Measurements from ENCODE around the gene GALNTL6. TPM values are rescaled to one million over a fixed set of nuclear protein-coding genes. Genes with fewer than 3 reads are reported as not detected.

The GALNTL6 gene
- total and polyA plus RNA-seq, 2 of the 4 experiments (the other 2 are of a cell fraction), result under 0.01 TPM; not detected in 1

GRCh38 chr4:172978848-172979247, 1165.6 kb downstream of the GALNTL6 start:
- Histone ChIP-seq H4K8ac (ENCODE audit: low read depth in 2 of 2, low read length in 2 of 2) (no peak overlapping the region), H2AK5ac (ENCODE audit: low read depth, low read length) (no peak overlapping the region), H2AK9ac (replicated peaks; ENCODE audit: low read depth, low read length, poor library complexity) (no peak overlapping the region), H2BK120ac (ENCODE audit: low read depth, low read length) (no peak overlapping the region), H3K9me3 (ENCODE audit: control insufficient read depth, insufficient read depth, low read length) (peaks cover 5% of the 10 kb centered on the region), H2BK15ac (ENCODE audit: low read depth, low read length) (no peak overlapping the region), H3K9me1 (ENCODE audit: insufficient read depth, low read length) (no peaks in the 10 kb centered on the region), H3K4me2 (ENCODE audit: low read depth, low read length) (no peak overlapping the region), H4K5ac (ENCODE audit: low read depth, low read length) (no peak overlapping the region), H3K79me1 (ENCODE audit: low read depth in 1 of 2, low read length in 2 of 2) (no peaks in the 10 kb centered on the region), H3K9ac (ENCODE audit: low read depth, low read length) (no peak overlapping the region), H2BK20ac (ENCODE audit: low read depth, low read length) (no peak overlapping the region), H3K23ac (ENCODE audit: low read depth, low read length) (no peak overlapping the region), H3K14ac (replicated peaks; ENCODE audit: low read depth, low read length) (no peak overlapping the region), H3K27me3 (ENCODE audit: control insufficient read depth, insufficient read depth, low read length) (peaks cover 11% of the 10 kb centered on the region), H4K20me1 (ENCODE audit: insufficient read depth, low read length) (no peaks in the 10 kb centered on the region), H3K18ac (ENCODE audit: low read depth, low read length) (no peak overlapping the region), H3K4me1 (ENCODE audit: control insufficient read depth, insufficient read depth, low read length) (peaks cover 2% of the 10 kb centered on the region; the same call in 1 of the 2 replicates), H2AFZ (replicated peaks; ENCODE audit: low read length, poor library complexity) (no peak overlapping the region), H3K4ac (ENCODE audit: low read depth, low read length) (no peak overlapping the region), H3K4me3 (ENCODE audit: insufficient read depth, low read depth, low read length) (no peak overlapping the region), H4K91ac (ENCODE audit: insufficient read depth, low read depth, low read length) (no peak overlapping the region), H3K36me3 (ENCODE audit: control insufficient read depth, insufficient read depth, low read length) (no peaks in the 10 kb centered on the region), H3K56ac (ENCODE audit: extremely low read depth, insufficient read depth, low read length) (no peak overlapping the region), H2BK5ac (ENCODE audit: low read depth, low read length, poor library complexity, severe bottlenecking) (no peak overlapping the region), H3K27ac (ENCODE audit: insufficient read depth, low read length) (no peak overlapping the region)
- TF ChIP-seq POLR2A (IDR thresholded peaks at IDR 0.05; ENCODE audit: low read depth, low read length), result no peak
- TF ChIP-seq FOS (IDR thresholded peaks at IDR 0.05; ENCODE audit: low read depth, low read length), result no peak
- no peak for TF ChIP-seq BHLHE40 (IDR thresholded peaks at IDR 0.05; ENCODE audit: low read depth, low read length)
- no peak for TF ChIP-seq RFX5 (IDR thresholded peaks at IDR 0.05; ENCODE audit: low read depth, low read length)
- TF ChIP-seq CHD1 (IDR thresholded peaks at IDR 0.05; ENCODE audit: low read depth, low read length), result no peak
- no peak for TF ChIP-seq CTCF (conservative IDR thresholded peaks at IDR 0.05; ENCODE audit: low read depth, low read length)
- no peak for TF ChIP-seq RCOR1 (IDR thresholded peaks at IDR 0.05; ENCODE audit: insufficient replicate concordance, low read length)
- no peak for TF ChIP-seq RAD21 (IDR thresholded peaks at IDR 0.05; ENCODE audit: low read length)
- no peak for TF ChIP-seq USF2 (IDR thresholded peaks at IDR 0.05; ENCODE audit: low read depth, low read length)
- no peak for TF ChIP-seq NFE2L2 (IDR thresholded peaks at IDR 0.05; ENCODE audit: low read depth, low read length)
- TF ChIP-seq ELK1 (IDR thresholded peaks at IDR 0.05; ENCODE audit: borderline replicate concordance, low read depth, low read length), result no peak
- no peak for TF ChIP-seq MAFK (IDR thresholded peaks at IDR 0.05; ENCODE audit: low read depth, low read length)
- TF ChIP-seq CEBPB (IDR thresholded peaks at IDR 0.05; ENCODE audit: low read depth, low read length), result no peak
- no peak for TF ChIP-seq SMC3 (IDR thresholded peaks at IDR 0.05; ENCODE audit: low read depth, low read length)
- TF ChIP-seq MAZ (IDR thresholded peaks at IDR 0.05; ENCODE audit: borderline replicate concordance, low read depth, low read length), result no peak
- no TSS peak for BruUV-seq (replicated peaks)
- ChIA-PET POLR2A (ENCODE audit: unreplicated experiment) (no interaction called here), CTCF (no interaction called here)
- intact Hi-C loops (cut with micrococcal nuclease) (no loop called here), dilution Hi-C loops (cut with HindIII; ENCODE audit: low sequenced_read_pairs, unreplicated experiment) (no loop called here), in situ Hi-C loops (cut with MboI; ENCODE audit: low sequenced_read_pairs) (no loop called here)
- no CpG with 5 or more reads among the region's 4 CpGs for WGBS, 2 experiments (ENCODE audit: extremely low coverage in 2 of 2, insufficient read length in 1 of 2)
- ATAC-seq (ENCODE audit: low read depth) (no peak), DNase-seq (no peak)
